Subcutaneous preadipocyte (primary cell): ENCODE data around the gene NCKAP5. TPM values are rescaled to one million over a fixed set of nuclear protein-coding genes. Genes with fewer than 3 reads are reported as not detected.

ENCODE experiments used
- small RNA-seq: library from RNA; depleted of rRNA; stranded (forward); fragments of <200 nt; gene quantifications from one replicate; pipeline ENCODE3, GENCODE V24; 2012
- total RNA-seq: library from RNA; depleted of rRNA; stranded (reverse); fragments of >200 nt; gene quantifications from 2 replicates; pipeline ENCODE4 v1.2.3, GENCODE V29; 2012

NCKAP5 gene
- 0.37 and 0.59 TPM in 2 replicates for total RNA-seq

DNA sequence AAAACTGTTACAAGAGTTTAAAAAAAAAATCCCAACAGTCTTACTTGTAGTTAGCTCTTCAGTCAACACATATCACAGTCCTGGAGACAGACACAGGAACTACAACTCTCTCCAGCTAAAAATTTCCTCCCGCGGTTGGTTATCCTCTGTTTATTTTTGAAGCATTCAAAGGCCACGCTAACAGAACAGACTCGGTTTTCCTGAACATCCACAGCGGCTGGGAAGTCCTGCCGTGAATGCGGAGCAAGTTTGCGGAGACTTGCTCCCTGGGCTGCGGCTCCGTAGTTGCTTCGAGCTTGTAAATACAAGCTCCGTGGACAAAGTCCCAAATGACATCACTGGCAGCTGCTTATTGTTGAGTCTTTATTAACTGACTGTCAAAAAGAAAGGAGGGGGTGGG, at the start of gene NCKAP5:
Gene NCKAP5 (minus strand): TSS at position 292 of the 400 bp plus-strand sequence. CDS start 50,937 bp downstream, outside the sequence.

DNA sequence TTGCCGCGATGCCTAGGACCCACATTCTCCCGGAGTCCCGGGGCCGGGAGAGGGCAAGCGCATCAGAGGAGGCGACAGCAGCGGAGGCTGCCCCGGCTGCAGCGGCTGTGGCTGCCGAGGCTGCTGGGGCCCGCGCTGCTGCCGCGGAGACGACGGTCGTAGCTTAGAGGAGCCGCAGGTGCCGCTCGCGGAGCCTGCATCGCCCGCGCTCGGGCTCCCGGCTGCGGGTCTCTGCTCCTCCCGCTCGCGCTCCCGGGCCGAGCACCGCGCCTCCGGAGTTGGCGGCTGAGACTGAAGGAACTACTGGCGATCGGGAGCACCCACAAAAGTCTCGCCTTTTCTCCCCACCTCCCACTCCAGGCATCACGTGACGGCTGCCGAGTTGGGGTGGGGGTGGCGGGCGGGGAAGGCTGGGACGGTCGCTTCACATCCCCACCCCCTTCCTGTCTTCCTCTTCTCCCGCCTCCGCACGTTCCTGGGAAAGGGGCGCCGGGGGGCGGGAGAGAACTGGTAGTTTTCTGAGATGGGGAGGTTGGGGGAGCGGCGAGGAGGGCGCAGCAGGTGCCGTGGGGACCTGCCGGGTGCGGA, 898.3 kb downstream of the NCKAP5 start, which contains the start of gene LYPD1:
Gene LYPD1 (minus strand): TSS at position 298 of the 588 bp plus-strand sequence. CDS start 273 bp downstream, at position 25.

Small RNA genes within 50 kb of the gene (small RNA-seq; reads per million reads assigned to genes)
- gene AC016909.1 (not detected), gene RN7SKP154 (not detected), gene RNU6-579P (not detected)
